Measurements from ENCODE around the gene HMGCL. TPM values are rescaled to one million over a fixed set of nuclear protein-coding genes. Genes with fewer than 3 reads are reported as not detected.
"Not testable (repeated sequence)": the region's sequence is repeated elsewhere in the genome, so short reads cannot be mapped to it uniquely, and the experiment has no call there.

Gene HMGCL
- polyA plus RNA-seq, 1 donor from 2014 or later: 28.3 TPM

DNA sequence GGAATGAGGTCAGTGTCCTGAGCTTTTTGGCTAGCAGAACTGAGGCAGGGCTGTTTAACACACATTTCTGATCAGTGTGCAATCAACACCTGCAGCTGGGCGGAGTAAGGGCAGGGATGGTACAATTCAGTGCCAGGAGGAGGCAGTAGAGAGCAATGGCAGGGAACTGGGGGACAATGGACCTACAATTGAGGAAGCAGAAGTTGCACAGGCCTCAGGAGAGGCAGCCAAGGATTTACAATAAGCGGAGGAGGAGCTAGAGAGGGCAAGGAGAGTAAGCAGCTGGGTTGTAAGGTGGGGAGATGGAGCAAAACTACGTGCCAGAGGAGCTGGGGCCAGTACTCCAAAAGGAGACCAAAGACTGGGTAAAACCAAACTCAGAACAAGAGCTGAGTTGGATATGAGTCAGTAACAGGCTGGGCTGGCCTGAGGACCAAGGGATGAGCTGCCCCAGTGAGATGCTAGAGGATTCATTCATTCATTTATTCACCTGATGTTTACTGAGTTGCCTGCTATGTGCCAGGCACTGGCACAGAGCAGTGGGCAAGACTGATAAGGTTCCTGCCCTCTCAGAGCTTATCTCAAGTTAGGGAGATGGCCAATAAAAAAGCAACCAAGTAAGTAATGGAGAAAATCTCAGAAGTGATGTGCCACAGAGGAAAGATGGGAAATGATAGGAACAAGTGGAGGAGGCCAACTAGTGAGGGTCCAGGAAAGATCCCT is 14.2 kb downstream of the HMGCL start:
- Mint-ChIP-seq H3K4me1 (peaks cover 15 to 25% (median 22%) of the 10 kb centered on the region in 3 donors), H3K27me3 (no peaks in the 10 kb centered on the region), H3K4me3 (peak overlapping the region in 1 of 4 donors; percentile 6), H3K27ac (peak overlapping the region; percentile 10 to 41 (median 31)), H3K36me3 (peaks cover 2% of the 10 kb centered on the region), H3K9me3 (no peaks in the 10 kb centered on the region)

DNA sequence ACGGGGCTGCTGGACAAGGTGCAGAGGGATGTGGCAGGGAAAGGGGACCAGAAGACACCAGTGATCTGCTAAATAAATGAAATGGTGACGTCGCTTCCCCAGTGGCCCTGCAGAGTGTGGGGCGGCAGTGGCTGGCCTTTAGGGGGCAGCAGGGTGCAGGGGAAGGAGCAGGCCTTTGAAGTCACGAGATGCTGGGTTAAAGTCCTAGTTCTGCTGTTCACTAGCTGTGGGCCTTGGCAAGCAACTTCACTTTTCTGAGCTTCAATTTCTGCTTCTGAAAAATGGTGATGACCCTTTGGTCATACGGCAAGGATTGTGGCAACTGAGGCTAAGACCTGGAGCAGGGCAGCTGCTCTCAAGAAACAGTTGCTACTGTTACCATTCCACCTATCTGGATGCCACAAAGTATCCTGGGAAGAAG is 15.5 kb downstream of the HMGCL start:
- Mint-ChIP-seq H3K36me3 (peaks cover 2% of the 10 kb centered on the region), H3K4me1 (peaks cover 15 to 26% (median 25%) of the 10 kb centered on the region in 3 donors)

DNA sequence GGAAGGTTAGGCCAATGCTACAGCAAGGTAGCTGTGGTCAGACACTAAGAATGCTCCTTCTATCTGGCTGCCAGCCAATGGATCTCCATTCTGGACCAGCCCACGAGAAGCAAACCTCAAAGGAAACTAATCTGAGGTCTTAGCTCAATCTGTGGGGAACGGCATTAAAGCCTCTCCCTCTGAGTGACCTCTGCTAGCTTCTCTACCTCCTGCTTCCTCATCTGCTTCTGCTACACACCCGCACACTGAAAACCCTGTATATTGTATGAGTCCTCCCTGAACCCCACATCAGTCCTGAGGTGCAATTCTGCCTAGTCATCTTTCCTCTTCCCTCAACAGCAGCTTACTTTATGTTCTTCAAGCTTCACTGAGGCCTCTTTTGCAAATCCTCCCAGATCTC is 17.8 kb downstream of the HMGCL start:
- Mint-ChIP-seq H3K4me3 (peak overlapping the region in 1 of 4 donors; percentile 12), H3K9me3 (no peaks in the 10 kb centered on the region), H3K4me1 (peaks cover 15 to 24% (median 23%) of the 10 kb centered on the region in 3 donors), H3K36me3 (peaks cover 1% of the 10 kb centered on the region), H3K27me3 (no peaks in the 10 kb centered on the region), H3K27ac (no peak overlapping the region)

More for the DNA sequence above, 15.5 kb downstream of the HMGCL start:
- H3K4me3 Mint-ChIP-seq: peak overlapping the region in 1 of 4 donors; percentile 15
- H3K27ac Mint-ChIP-seq: peak overlapping the region; percentile 57 to 86 (median 61)
- no peaks in the 10 kb centered on the region for H3K9me3 Mint-ChIP-seq
- no peaks in the 10 kb centered on the region for H3K27me3 Mint-ChIP-seq

DNA sequence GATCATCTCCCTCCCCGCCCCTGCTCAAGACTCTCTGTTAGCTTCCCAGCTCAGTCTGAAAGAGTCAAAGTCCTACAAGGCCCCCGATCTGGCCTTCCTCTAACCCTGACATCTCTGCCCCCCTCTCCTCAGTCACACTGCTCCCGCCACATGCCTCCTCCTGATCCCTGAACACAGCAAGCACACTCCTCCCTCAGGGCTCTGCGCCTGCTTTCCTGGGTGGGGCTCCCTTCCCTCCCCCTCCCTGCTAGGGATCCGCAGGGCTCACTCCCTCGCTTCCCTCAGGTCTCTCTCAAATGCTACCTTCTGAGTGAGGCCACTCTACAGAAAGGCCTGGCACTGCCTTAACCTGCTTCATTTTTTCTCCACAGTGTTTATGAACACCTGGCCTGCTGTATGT is 18.9 kb downstream of the HMGCL start:
- H3K36me3 Mint-ChIP-seq: peaks cover 1% of the 10 kb centered on the region
- H3K27me3 Mint-ChIP-seq: no peaks in the 10 kb centered on the region
- no peaks in the 10 kb centered on the region for H3K9me3 Mint-ChIP-seq
- H3K4me1 Mint-ChIP-seq: peaks cover 11 to 20% (median 18%) of the 10 kb centered on the region in 3 donors
- H3K4me3 Mint-ChIP-seq: peak overlapping the region in 1 of 4 donors; percentile 34
- H3K27ac Mint-ChIP-seq: no peak overlapping the region

DNA sequence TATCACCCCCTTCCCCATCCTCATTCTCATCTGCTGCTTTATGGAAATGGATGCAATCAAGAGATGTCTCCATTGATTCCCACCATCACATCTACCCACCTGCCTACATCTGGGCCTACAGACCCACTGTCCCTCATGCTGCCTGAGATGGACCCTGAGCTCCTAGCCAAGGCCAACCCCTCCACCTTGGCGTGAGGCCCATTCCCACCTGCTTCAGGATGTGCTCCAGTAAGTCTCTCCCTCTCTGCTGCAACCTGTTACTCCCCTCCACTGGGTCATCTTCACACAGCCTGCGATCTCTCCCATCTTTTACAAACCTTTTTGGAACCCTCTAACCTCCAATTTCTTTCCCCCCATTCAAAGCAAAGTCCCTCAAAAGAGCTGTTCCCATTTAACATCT is 20.2 kb downstream of the HMGCL start:
- H3K27ac Mint-ChIP-seq: peak overlapping the region in 2 of 3 donors; percentile 20 to 22
- peaks cover 1% of the 10 kb centered on the region for H3K36me3 Mint-ChIP-seq
- peak overlapping the region in 1 of 4 donors; percentile 13 for H3K4me3 Mint-ChIP-seq
- H3K9me3 Mint-ChIP-seq: no peaks in the 10 kb centered on the region
- peaks cover 7 to 12% (median 9%) of the 10 kb centered on the region in 3 donors for H3K4me1 Mint-ChIP-seq
- no peaks in the 10 kb centered on the region for H3K27me3 Mint-ChIP-seq

DNA sequence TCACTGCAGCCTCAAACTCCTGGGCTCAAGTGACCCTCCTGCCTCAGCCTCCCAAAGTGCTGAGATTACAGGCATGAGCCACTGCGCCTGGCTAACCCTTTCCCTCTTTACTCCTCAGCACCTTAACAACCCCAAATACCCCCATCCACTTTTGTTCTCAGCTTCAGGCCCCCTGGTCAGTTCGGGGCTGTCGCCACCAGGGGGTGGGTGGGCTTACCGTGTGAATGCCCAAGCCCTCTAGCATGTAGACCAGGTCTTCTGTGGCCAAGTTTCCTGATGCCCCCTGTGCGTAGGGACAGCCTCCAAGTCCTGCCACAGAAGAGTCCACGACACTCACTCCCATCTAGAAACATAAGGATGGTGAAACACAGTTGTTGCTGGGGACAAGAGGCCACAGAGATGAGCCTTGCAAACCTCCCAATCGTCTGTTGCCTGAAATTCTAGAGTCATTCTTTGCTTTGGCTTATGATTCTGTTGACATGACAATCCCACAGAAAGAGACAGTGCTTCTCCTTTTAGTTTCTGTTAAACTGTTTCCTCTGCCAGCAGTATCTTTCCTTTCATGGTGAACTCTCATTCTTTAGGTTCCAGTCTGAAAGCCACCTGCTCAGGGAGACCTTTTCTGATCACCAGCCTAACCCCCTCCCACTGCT is 20.9 kb downstream of the HMGCL start:
- Mint-ChIP-seq H3K4me3 (peak overlapping the region in 2 of 4 donors; percentile 5 to 13), H3K36me3 (peaks cover 1% of the 10 kb centered on the region), H3K27ac (peak overlapping the region in 2 of 3 donors; percentile 20 to 85), H3K4me1 (peaks cover 4 to 9% (median 9%) of the 10 kb centered on the region in 3 donors), H3K9me3 (no peaks in the 10 kb centered on the region), H3K27me3 (no peaks in the 10 kb centered on the region)

DNA sequence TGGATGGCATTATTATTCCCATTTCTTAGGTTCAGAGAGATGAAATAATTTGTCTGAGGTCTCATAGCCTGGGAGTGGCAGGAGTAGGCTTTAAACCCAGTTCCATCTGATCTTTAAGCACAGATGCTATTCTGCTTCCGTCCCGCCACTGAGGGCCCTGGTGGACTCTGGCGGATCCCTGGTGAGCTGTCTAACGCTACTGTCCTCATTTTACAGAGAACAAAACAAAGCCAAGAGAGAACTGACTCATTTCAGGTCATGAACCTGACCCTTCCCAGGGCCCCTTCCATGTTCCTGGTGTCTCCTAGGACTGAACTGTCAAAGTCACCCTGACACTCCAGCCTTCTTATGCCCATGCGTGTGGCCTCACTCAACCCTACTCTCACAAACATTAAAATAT is 21.6 kb downstream of the HMGCL start:
- Mint-ChIP-seq H3K4me1 (peaks cover 4 to 9% (median 9%) of the 10 kb centered on the region in 3 donors), H3K27me3 (no peaks in the 10 kb centered on the region), H3K9me3 (no peaks in the 10 kb centered on the region), H3K36me3 (peaks cover 1% of the 10 kb centered on the region), H3K4me3 (peak overlapping the region in 1 of 4 donors; percentile 13), H3K27ac (peak overlapping the region in 1 of 3 donors; percentile 85)

DNA sequence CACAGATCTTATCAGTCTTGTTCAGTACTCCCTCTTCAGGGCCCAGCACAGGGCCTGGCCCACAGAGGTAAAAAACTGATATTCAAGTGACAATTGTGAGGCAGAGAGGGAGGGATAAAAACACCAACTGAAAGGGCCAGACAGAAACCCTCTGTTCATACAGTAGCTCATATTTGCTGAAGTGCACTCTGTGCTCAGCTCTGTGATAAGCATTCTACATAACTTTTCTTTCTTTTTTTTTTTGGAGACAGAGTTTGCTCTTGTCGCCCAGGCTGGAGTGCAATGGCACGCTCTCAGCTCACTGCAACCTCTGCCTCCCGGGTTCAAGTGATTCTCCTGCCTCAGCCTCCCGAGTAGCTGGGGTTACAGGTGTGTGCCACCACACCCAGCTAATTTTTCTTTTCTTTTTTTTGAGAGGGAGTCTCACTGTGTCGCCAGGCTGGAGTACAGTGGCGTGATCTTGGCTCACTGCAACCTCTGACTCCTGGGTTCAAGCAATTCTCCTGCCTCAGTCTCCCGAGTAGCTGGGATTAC is 22.4 kb downstream of the HMGCL start:
- H3K27me3 Mint-ChIP-seq, H3K9me3 Mint-ChIP-seq, H3K4me1 Mint-ChIP-seq, H3K36me3 Mint-ChIP-seq: not testable (repeated sequence)
- peak overlapping the region in 1 of 3 donors; percentile 85 for H3K27ac Mint-ChIP-seq
- H3K4me3 Mint-ChIP-seq: peak overlapping the region in 2 of 4 donors; percentile 69 to 74

DNA sequence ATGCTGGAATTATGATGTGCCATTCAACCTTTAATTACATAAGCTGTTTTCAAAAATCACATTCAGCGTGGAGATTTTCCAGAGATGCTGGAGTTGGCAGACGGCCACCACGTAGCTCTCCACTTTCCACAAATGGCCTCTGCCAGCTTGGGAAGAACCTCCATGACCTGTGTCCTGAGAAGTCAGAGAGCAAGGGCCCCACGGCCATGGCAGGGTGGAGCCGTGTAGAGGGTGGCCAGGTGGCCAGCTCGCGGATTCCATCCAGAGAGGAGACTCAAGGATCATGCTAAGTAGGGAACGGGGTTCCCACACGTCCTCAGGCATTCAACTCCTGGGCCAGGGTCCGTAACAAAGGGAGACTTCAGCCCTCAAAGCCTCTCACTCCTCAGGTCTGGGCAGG is 23.4 kb downstream of the HMGCL start:
- Mint-ChIP-seq H3K9me3 (no peaks in the 10 kb centered on the region), H3K27me3 (no peaks in the 10 kb centered on the region), H3K4me1 (peaks cover 4 to 9% (median 9%) of the 10 kb centered on the region in 3 donors), H3K4me3 (peak overlapping the region in 3 of 4 donors; percentile 57 to 85 (median 69)), H3K27ac (peak overlapping the region in 1 of 3 donors; percentile 88), H3K36me3 (peaks cover 1% of the 10 kb centered on the region)

DNA sequence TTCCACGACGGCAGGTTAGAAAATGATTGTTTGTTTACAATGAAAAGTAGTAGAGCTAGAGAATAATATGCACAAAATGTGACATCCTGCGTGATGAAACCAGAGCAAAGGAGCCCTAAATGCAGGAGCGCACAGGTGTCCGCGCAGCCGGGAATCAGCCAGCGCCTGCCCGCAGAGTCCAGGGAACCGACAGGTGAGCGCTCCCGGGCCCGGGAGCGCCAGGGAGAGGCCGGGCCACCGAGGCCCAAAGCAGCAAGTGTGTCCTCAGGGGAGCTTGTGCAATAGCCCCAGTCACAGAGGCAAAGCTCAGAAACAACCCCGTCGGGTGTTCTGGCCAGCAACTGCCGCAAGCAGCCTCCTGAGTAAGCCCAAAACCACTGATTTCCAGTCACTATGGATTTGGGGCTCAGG is 23.9 kb downstream of the HMGCL start:
- no peaks in the 10 kb centered on the region for H3K27me3 Mint-ChIP-seq
- peak overlapping the region; percentile 85 to 98 (median 94) for H3K4me3 Mint-ChIP-seq
- no peaks in the 10 kb centered on the region for H3K9me3 Mint-ChIP-seq
- H3K36me3 Mint-ChIP-seq: peaks cover 1% of the 10 kb centered on the region
- peaks cover 4 to 9% (median 9%) of the 10 kb centered on the region in 3 donors for H3K4me1 Mint-ChIP-seq
- peak overlapping the region in 2 of 3 donors; percentile 88 to 92 for H3K27ac Mint-ChIP-seq

DNA sequence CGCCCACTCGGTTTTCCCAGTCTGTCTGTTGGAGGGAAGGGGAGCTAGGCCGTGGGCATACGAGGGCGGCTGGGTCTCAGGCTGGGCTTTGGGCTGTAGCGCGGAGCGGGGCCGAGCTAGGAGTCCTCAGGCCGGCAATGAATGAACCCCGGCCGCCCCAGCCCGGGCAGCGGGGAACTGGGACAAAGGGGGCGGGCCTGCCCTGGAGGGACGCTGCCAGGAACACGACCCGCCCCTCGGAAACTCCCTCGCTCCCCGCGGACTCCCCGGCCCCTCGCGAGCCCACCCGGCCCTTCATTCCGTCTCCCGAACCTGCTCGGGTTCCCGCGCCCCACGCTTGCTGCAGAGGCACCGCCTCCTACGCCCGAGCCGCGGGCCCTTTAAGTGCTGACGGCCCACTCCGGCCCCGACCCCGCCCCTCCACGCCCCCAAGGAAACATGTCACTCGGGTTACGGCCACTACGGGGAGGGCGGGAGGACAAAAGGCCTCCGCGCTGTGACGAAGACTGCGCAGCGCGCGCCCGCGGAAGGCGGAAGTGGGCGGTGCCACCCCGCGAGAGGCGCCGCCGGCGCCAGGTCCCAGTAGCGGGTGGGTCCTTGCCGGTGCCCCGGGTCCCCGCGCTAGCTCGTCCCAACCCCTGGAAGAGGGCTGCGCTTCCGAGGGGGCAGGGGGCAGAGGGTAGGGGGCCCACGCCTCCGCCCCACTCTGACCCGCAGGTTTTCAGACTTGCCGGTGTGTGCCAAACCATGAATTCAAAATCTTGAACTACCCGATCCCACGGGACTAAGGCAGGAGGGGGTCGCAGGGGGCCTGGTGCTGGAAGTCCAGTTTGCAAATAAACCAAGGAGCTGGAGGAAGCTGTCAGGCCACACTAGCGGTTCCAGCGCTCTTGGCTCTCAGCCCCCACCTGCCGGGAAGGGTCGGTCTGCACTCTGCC is 24.6 kb downstream of the HMGCL start, which contains the start of gene GALE:
TSS of gene GALE (minus strand) at position 355 of the 938 bp plus-strand sequence. CDS start 1,747 bp downstream, outside the sequence.
- peaks cover 4 to 9% (median 9%) of the 10 kb centered on the region in 3 donors for H3K4me1 Mint-ChIP-seq
- no peaks in the 10 kb centered on the region for H3K9me3 Mint-ChIP-seq
- H3K27ac Mint-ChIP-seq: peak within 1 kb of the TSS; percentile 84 to 92 (median 88)
- no peaks in the 10 kb centered on the region for H3K27me3 Mint-ChIP-seq
- H3K4me3 Mint-ChIP-seq: peak within 1 kb of the TSS; percentile 85 to 98 (median 94)
- H3K36me3 Mint-ChIP-seq: peaks cover 1% of the 10 kb centered on the region

DNA sequence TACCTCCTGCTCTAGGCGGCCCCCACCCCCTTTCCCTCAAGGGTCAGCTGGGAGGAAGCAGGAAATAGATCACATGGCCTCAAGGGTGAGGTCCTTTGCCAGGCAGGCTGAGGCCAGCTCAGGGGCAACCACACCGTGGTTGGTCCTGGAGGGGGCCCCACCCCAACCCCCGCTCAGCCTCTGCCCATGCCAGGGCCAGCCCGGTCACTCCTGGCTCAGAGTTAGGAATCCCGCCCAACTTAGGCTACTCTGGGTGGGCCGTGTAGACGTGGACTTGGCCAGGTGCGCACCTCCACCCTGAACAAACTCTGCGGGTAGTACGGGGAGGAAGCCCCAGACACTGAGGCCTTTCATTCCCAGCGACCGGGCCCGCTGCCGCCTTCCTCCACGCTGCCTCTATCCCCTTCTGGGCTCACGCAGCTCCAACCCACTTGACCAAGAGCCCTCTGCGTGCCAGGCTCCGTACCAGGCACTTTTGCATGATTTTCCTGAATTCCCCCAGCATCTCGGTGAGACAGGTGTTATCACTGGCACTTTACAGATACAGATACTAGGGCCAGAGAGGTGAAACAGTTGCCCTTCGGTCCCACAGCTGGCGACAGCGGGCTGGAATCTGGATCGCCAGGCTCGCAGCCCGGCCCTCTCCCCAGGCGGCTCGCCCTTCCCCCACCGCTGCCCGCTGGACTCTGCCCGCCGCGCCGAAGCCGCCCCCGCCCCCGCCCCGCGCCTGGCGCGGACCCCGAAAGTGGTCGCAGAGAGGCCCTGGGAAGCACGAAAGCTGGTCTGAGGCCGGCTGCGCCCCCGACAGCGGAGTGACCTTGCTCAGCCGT is 25.4 kb downstream of the HMGCL start:
- peak overlapping the region; percentile 85 to 98 (median 94) for H3K4me3 Mint-ChIP-seq
- H3K36me3 Mint-ChIP-seq: peaks cover 1% of the 10 kb centered on the region
- peaks cover 3 to 9% (median 6%) of the 10 kb centered on the region in 3 donors for H3K4me1 Mint-ChIP-seq
- H3K27ac Mint-ChIP-seq: peak overlapping the region; percentile 67 to 88 (median 84)
- H3K9me3 Mint-ChIP-seq: no peaks in the 10 kb centered on the region
- no peaks in the 10 kb centered on the region for H3K27me3 Mint-ChIP-seq

DNA sequence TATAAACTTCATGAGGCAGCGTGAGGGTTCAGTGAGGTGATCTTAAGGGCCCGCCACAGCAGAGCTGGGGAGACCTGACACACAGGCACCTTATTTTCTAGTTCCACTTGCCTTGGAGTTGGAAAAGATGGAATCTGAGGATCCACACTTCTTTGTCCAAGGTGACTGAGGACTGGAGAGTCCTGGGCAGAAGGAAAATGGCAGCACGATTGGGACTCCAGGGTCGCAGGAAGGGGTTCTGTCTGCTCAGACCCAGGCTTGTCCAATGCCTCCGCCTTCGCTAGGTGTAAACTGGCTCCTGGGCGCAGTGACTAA is 26.0 kb downstream of the HMGCL start:
- H3K4me3 Mint-ChIP-seq: peak overlapping the region in 3 of 4 donors; percentile 85 to 98 (median 91)
- peaks cover 1% of the 10 kb centered on the region for H3K36me3 Mint-ChIP-seq
- H3K9me3 Mint-ChIP-seq: no peaks in the 10 kb centered on the region
- H3K27ac Mint-ChIP-seq: peak overlapping the region in 2 of 3 donors; percentile 35 to 75
- no peaks in the 10 kb centered on the region for H3K27me3 Mint-ChIP-seq
- peaks cover 3 to 9% (median 6%) of the 10 kb centered on the region in 3 donors for H3K4me1 Mint-ChIP-seq

Measured in IgD-negative memory B cell (primary cell).